ENCODE data around the gene CFAP410. TPM values are rescaled to one million over a fixed set of nuclear protein-coding genes. Genes with fewer than 3 reads are reported as not detected.

CFAP410 gene
- total RNA-seq, 6 experiments from 2014 or later = 6.9 to 15.4 (median 13.1) TPM

GRCh38 chr21:44293551-44294231, 45.5 kb downstream of the CFAP410 start:
- H3K27me3 ChIP-seq = no peaks in the 10 kb centered on the region
- H3K36me3 ChIP-seq = no peaks in the 10 kb centered on the region
- no peak overlapping the region for H3K4me3 ChIP-seq
- intact Hi-C loops (cut with DNase I) = no loop called here
- ATAC-seq (no peak), DNase-seq (peak in 1 of 3 donors; percentile 20)
- no peaks in the 10 kb centered on the region for H3K9me3 ChIP-seq
- TF ChIP-seq POLR2A (IDR thresholded peaks at IDR 0.05) = no peak
- TF ChIP-seq CTCF (IDR thresholded peaks at IDR 0.05) = no peak
- 100% methylated on average over 1 of the region's 33 CpGs for WGBS (ENCODE audit: insufficient coverage, low coverage, low lambda C conversion rate, missing lambda C conversion rate)
- no peak overlapping the region for H3K27ac ChIP-seq
- no peaks in the 10 kb centered on the region for H3K4me1 ChIP-seq

DNA sequence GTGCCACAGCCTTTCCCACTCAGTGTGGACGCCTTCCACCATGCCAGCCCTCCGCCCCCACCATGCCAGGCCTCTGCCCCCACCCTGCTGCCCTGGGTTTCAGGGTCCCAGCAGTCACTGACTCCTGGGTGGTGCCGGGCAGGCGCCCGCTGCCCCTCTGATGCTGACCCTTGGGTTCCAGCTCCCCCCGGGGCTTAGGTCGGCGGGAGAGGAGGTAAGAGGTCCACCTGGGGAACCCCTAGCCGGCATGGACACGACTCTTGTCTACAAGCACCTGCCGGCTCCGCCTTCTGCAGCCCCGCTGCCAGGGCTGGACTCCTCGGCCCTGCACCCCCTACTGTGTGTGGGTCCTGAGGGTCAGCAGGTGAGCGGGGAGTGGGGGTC, 46.4 kb downstream of the CFAP410 start:
- no peaks in the 10 kb centered on the region for H3K27me3 ChIP-seq
- 81% methylated on average over 6 of the region's 15 CpGs for WGBS (ENCODE audit: insufficient coverage, low coverage, low lambda C conversion rate, missing lambda C conversion rate)

GRCh38 chr21:44291936-44292811, 47.0 kb downstream of the CFAP410 start:
- no peaks in the 10 kb centered on the region for H3K9me3 ChIP-seq
- H3K36me3 ChIP-seq = no peaks in the 10 kb centered on the region
- H3K27ac ChIP-seq = no peak overlapping the region
- DNase-seq = peak in 1 of 3 donors; percentile 23
- intact Hi-C loops (cut with DNase I) = no loop called here
- peak in 2 of 4 donors; percentile 9 to 31 for ATAC-seq
- no peaks in the 10 kb centered on the region for H3K4me1 ChIP-seq
- no peak for TF ChIP-seq CTCF (IDR thresholded peaks at IDR 0.05)
- TF ChIP-seq POLR2A (IDR thresholded peaks at IDR 0.05) = no peak
- no peak overlapping the region for H3K4me3 ChIP-seq
- H3K27me3 ChIP-seq = no peaks in the 10 kb centered on the region
- WGBS (ENCODE audit: insufficient coverage, low coverage, low lambda C conversion rate, missing lambda C conversion rate) = 70% methylated on average over 2 of the region's 25 CpGs

More for the DNA sequence above, 46.4 kb downstream of the CFAP410 start:
- Histone ChIP-seq H3K27ac (no peak overlapping the region), H3K9me3 (no peaks in the 10 kb centered on the region), H3K4me3 (no peak overlapping the region), H3K4me1 (no peaks in the 10 kb centered on the region), H3K36me3 (no peaks in the 10 kb centered on the region)
- DNase-seq (peak in 1 of 3 donors; percentile 17), ATAC-seq (no peak)
- intact Hi-C loops (cut with DNase I) = no loop called here
- no peak for TF ChIP-seq POLR2A (IDR thresholded peaks at IDR 0.05)
- no peak for TF ChIP-seq CTCF (IDR thresholded peaks at IDR 0.05)

GRCh38 chr21:44291078-44291935, 47.9 kb downstream of the CFAP410 start:
- H3K4me3 ChIP-seq = no peak overlapping the region
- no peak overlapping the region for H3K27ac ChIP-seq
- no peaks in the 10 kb centered on the region for H3K36me3 ChIP-seq
- intact Hi-C loops (cut with DNase I) = no loop called here
- DNase-seq (peak in 1 of 3 donors; percentile 14), ATAC-seq (no peak)
- H3K4me1 ChIP-seq = no peaks in the 10 kb centered on the region
- 71% methylated on average over 9 of the region's 33 CpGs for WGBS (ENCODE audit: insufficient coverage, low coverage, low lambda C conversion rate, missing lambda C conversion rate)
- no peaks in the 10 kb centered on the region for H3K27me3 ChIP-seq
- H3K9me3 ChIP-seq = no peaks in the 10 kb centered on the region
- TF ChIP-seq CTCF (IDR thresholded peaks at IDR 0.05) = no peak
- TF ChIP-seq POLR2A (IDR thresholded peaks at IDR 0.05) = no peak
